Trophoblast cell (in vitro differentiated cells and primary cell): ENCODE data around the gene CST2.

Experiments used
- DNase-seq, 2 donors: peaks; one replicate each; pipeline ENCODE4 v3.0.0-alpha.2; 2016
- H2AFZ ChIP-seq: 2 replicates; pipeline ENCODE4 v1.6.1; 2013; ENCODE audit warnings: low read length, moderate library complexity, mild to moderate bottlenecking; ENCODE audit not compliant: insufficient read depth, poor library complexity
- H2AK5ac ChIP-seq: 2 replicates; pipeline ENCODE4 v1.6.1; 2013; ENCODE audit warnings: mild to moderate bottlenecking, low read length
- H2BK120ac ChIP-seq: 2 replicates; pipeline ENCODE4 v1.6.1; 2013; ENCODE audit warnings: low read length, mild to moderate bottlenecking, moderate library complexity; ENCODE audit not compliant: insufficient read depth, poor library complexity
- H2BK12ac ChIP-seq: 2 replicates; pipeline ENCODE4 v1.6.1; 2013; ENCODE audit warnings: mild to moderate bottlenecking, low read length, moderate library complexity
- H2BK5ac ChIP-seq: 2 replicates; pipeline ENCODE4 v1.6.1; 2013; ENCODE audit warnings: low read length, low read depth, moderate library complexity, mild to moderate bottlenecking; ENCODE audit not compliant: poor library complexity
- H3K14ac ChIP-seq: 2 replicates; pipeline ENCODE4 v1.6.1; 2013; ENCODE audit warnings: mild to moderate bottlenecking, low read length
- H3K18ac ChIP-seq: 2 replicates; pipeline ENCODE4 v1.6.1; 2013; ENCODE audit warnings: mild to moderate bottlenecking, low read length
- H3K23ac ChIP-seq: 2 replicates; pipeline ENCODE4 v1.6.1; 2013; ENCODE audit warnings: low read length
- H3K27ac ChIP-seq: 2 replicates; pipeline ENCODE4 v1.5.1; 2013; ENCODE audit warnings: low read depth, mild to moderate bottlenecking, inconsistent platforms, low read length, moderate library complexity
- H3K27me3 ChIP-seq: 2 replicates; pipeline ENCODE4 v1.6.1; 2013; ENCODE audit warnings: inconsistent platforms, mild to moderate bottlenecking, low read length, moderate library complexity; ENCODE audit not compliant: insufficient read depth
- H3K36me3 ChIP-seq, 2 experiments: 1 replicate in 1 of 2; 2 replicates in 1 of 2; pipeline ENCODE4 v1.6.1; 2013; ENCODE audit warnings: low read length in 2 of 2, mild to moderate bottlenecking in 2 of 2, moderate library complexity in 1 of 2; ENCODE audit not compliant: insufficient read depth in 2 of 2, control insufficient read depth in 1 of 2
- H3K4ac ChIP-seq: 2 replicates; pipeline ENCODE4 v1.6.1; 2013; ENCODE audit warnings: low read depth, mild to moderate bottlenecking, low read length, moderate library complexity
- H3K4me1 ChIP-seq, 2 experiments: 1 replicate in 1 of 2; 2 replicates in 1 of 2; pipeline ENCODE4 v1.6.1; 2013; ENCODE audit warnings: low read length in 2 of 2, mild to moderate bottlenecking in 2 of 2, moderate library complexity in 1 of 2; ENCODE audit not compliant: insufficient read depth in 2 of 2, control insufficient read depth in 1 of 2
- H3K4me2 ChIP-seq: 2 replicates; pipeline ENCODE4 v1.6.1; 2013; ENCODE audit warnings: inconsistent platforms, mild to moderate bottlenecking, low read length, moderate library complexity
- H3K4me3 ChIP-seq: 2 replicates; pipeline ENCODE4 v1.5.1; 2013; ENCODE audit warnings: mild to moderate bottlenecking, low read depth, low read length, inconsistent platforms
- H3K79me1 ChIP-seq: one replicate; pipeline ENCODE4 v1.6.1; 2013; ENCODE audit warnings: low read length
- H3K79me2 ChIP-seq: 2 replicates; pipeline ENCODE4 v1.6.1; 2013; ENCODE audit warnings: low read length, mild to moderate bottlenecking; ENCODE audit not compliant: control insufficient read depth, insufficient read depth, poor library complexity
- H3K9ac ChIP-seq: 2 replicates; pipeline ENCODE4 v1.6.1; 2013; ENCODE audit warnings: mild to moderate bottlenecking, low read length
- H3K9me3 ChIP-seq: 2 replicates; pipeline ENCODE4 v1.6.1; 2013; ENCODE audit warnings: low read depth, mild to moderate bottlenecking, control low read depth, inconsistent platforms, low read length; ENCODE audit not compliant: insufficient read depth
- H4K12ac ChIP-seq: 2 replicates; pipeline ENCODE4 v1.6.1; 2013; ENCODE audit warnings: low read depth, mild to moderate bottlenecking, low read length, moderate library complexity
- H4K8ac ChIP-seq: 2 replicates; pipeline ENCODE4 v1.6.1; 2013; ENCODE audit warnings: low read depth, mild to moderate bottlenecking, low read length, moderate library complexity
- H4K91ac ChIP-seq: one replicate; pipeline ENCODE4 v1.6.1; 2013; ENCODE audit warnings: low read depth, mild to moderate bottlenecking, low read length, moderate library complexity
- WGBS: extraction: QIAGEN DNeasy Blood & Tissue Kit; methylation state at CpG from one replicate; pipeline ENCODE4 v1.1.7; 2013; ENCODE audit warnings: missing lambda C conversion rate; ENCODE audit not compliant: insufficient read length, insufficient coverage; ENCODE audit errors: extremely low coverage; 5-methylcytosine and 5-hydroxymethylcytosine counted together

Gene CST2

GRCh38 chr20:23856226-23856625, 29.7 kb upstream of the CST2 start:
- no peaks in the 10 kb centered on the region for H3K79me1 ChIP-seq
- H4K8ac ChIP-seq = no peak overlapping the region
- H3K27ac ChIP-seq = no peak overlapping the region
- H3K36me3 ChIP-seq = no peaks in the 10 kb centered on the region
- no peaks in the 10 kb centered on the region for H3K79me2 ChIP-seq
- no peak overlapping the region for H2BK120ac ChIP-seq
- H3K4me2 ChIP-seq = no peak overlapping the region
- peaks cover 3% of the 10 kb centered on the region for H3K9me3 ChIP-seq
- no peak overlapping the region for H2AK5ac ChIP-seq
- H3K4me3 ChIP-seq = no peak overlapping the region
- H3K18ac ChIP-seq = no peak overlapping the region
- no peak overlapping the region for H2AFZ ChIP-seq
- no peak overlapping the region for H3K9ac ChIP-seq
- H3K23ac ChIP-seq = no peak overlapping the region
- H3K4ac ChIP-seq = no peak overlapping the region
- no peak overlapping the region for H2BK12ac ChIP-seq
- no peak for DNase-seq
- H3K4me1 ChIP-seq = no peaks in the 10 kb centered on the region
- H4K91ac ChIP-seq = no peak overlapping the region
- WGBS = no CpG with 5 or more reads among the region's 5 CpGs
- H3K27me3 ChIP-seq = no peaks in the 10 kb centered on the region
- no peak overlapping the region for H3K14ac ChIP-seq
- no peak overlapping the region for H2BK5ac ChIP-seq
- no peak overlapping the region for H4K12ac ChIP-seq

- Histone ChIP-seq H3K4ac (no peak overlapping the region), H3K4me2 (no peak overlapping the region), H4K91ac (no peak overlapping the region), H4K12ac (no peak overlapping the region), H2BK120ac (no peak overlapping the region), H3K4me1 (no peaks in the 10 kb centered on the region), H3K9me3 (no peaks in the 10 kb centered on the region), H3K4me3 (no peak overlapping the region), H3K14ac (no peak overlapping the region), H3K23ac (no peak overlapping the region), H2AFZ (no peak overlapping the region), H3K79me2 (no peaks in the 10 kb centered on the region), H2AK5ac (no peak overlapping the region), H3K36me3 (no peaks in the 10 kb centered on the region), H2BK12ac (no peak overlapping the region), H3K79me1 (no peaks in the 10 kb centered on the region), H3K18ac (no peak overlapping the region), H4K8ac (no peak overlapping the region), H2BK5ac (no peak overlapping the region), H3K27me3 (no peaks in the 10 kb centered on the region), H3K27ac (no peak overlapping the region), H3K9ac (no peak overlapping the region)
- WGBS = no CpG with 5 or more reads among the region's 2 CpGs
- DNase-seq = no peak
Observed at GRCh38 chr20:23841693-23842092, 15.2 kb upstream of the CST2 start.

GRCh38 chr20:23835716-23836115, 9.2 kb upstream of the CST2 start:
- H3K4me2 ChIP-seq = no peak overlapping the region
- no peak overlapping the region for H2BK120ac ChIP-seq
- WGBS = no CpG with 5 or more reads among the region's 4 CpGs
- H2BK5ac ChIP-seq = no peak overlapping the region
- H4K12ac ChIP-seq = no peak overlapping the region
- H4K8ac ChIP-seq = no peak overlapping the region
- H3K27ac ChIP-seq = no peak overlapping the region
- H3K79me1 ChIP-seq = no peaks in the 10 kb centered on the region
- H3K27me3 ChIP-seq = no peaks in the 10 kb centered on the region
- H2AK5ac ChIP-seq = no peak overlapping the region
- peaks cover 0 to 2% of the 10 kb centered on the region in 2 experiments for H3K4me1 ChIP-seq
- no peak overlapping the region for H3K9ac ChIP-seq
- H3K14ac ChIP-seq = no peak overlapping the region
- H2AFZ ChIP-seq = no peak overlapping the region
- H3K18ac ChIP-seq = no peak overlapping the region
- H3K36me3 ChIP-seq = no peaks in the 10 kb centered on the region
- H3K23ac ChIP-seq = no peak overlapping the region
- DNase-seq = no peak
- no peak overlapping the region for H4K91ac ChIP-seq
- no peak overlapping the region for H3K4me3 ChIP-seq
- H3K9me3 ChIP-seq = peaks cover 2% of the 10 kb centered on the region
- H3K79me2 ChIP-seq = no peaks in the 10 kb centered on the region
- no peak overlapping the region for H2BK12ac ChIP-seq
- no peak overlapping the region for H3K4ac ChIP-seq

- H3K27me3 ChIP-seq = no peaks in the 10 kb centered on the region
- no peak overlapping the region for H3K9ac ChIP-seq
- no peaks in the 10 kb centered on the region for H3K79me2 ChIP-seq
- no peaks in the 10 kb centered on the region for H3K36me3 ChIP-seq
- H3K4ac ChIP-seq = no peak overlapping the region
- no peak overlapping the region for H3K18ac ChIP-seq
- no peak overlapping the region for H3K4me2 ChIP-seq
- H2BK120ac ChIP-seq = no peak overlapping the region
- H3K27ac ChIP-seq = no peak overlapping the region
- peaks cover 2% of the 10 kb centered on the region for H3K9me3 ChIP-seq
- peaks cover 0 to 2% of the 10 kb centered on the region in 2 experiments for H3K4me1 ChIP-seq
- no peak overlapping the region for H2BK12ac ChIP-seq
- H2BK5ac ChIP-seq = no peak overlapping the region
- H3K14ac ChIP-seq = no peak overlapping the region
- no peak overlapping the region for H3K23ac ChIP-seq
- no peak overlapping the region for H4K12ac ChIP-seq
- no peak for DNase-seq
- no peak overlapping the region for H3K4me3 ChIP-seq
- no peaks in the 10 kb centered on the region for H3K79me1 ChIP-seq
- H4K91ac ChIP-seq = no peak overlapping the region
- no peak overlapping the region for H4K8ac ChIP-seq
- WGBS = no CpG with 5 or more reads among the region's 3 CpGs
- no peak overlapping the region for H2AK5ac ChIP-seq
- H2AFZ ChIP-seq = no peak overlapping the region
Observed at GRCh38 chr20:23832775-23833513, 6.4 kb upstream of the CST2 start.
